ENCODE results near the gene GIT2. TPM values are rescaled to one million over a fixed set of nuclear protein-coding genes. Genes with fewer than 3 reads are reported as not detected.

Gene GIT2
- total and polyA plus RNA-seq, 2 of the 13 experiments (the other 11 are each of a cell fraction or from before 2014, with no cell fraction given), result 18.4 to 19.8 TPM

GRCh38 chr12:109998241-109998903, 2.2 kb upstream of the GIT2 start:
- H3K27ac ChIP-seq (ENCODE audit: extremely low read length, insufficient read depth, low read length), result peak overlapping the region; percentile 99
- H3K9ac ChIP-seq (ENCODE audit: insufficient read depth, low read depth, low read length), result peak overlapping the region; percentile 99
- WGBS (ENCODE audit: low lambda C conversion rate), result 80% methylated on average over 9 of the region's 9 CpGs
- TF ChIP-seq ZBTB2 (CRISPR knock-in tag; IDR thresholded peaks at IDR 0.05; ENCODE audit: low read depth) (no peak), USF2 (IDR thresholded peaks at IDR 0.05; ENCODE audit: low read depth, low read length) (no peak), USF2 (CRISPR knock-in tag; IDR thresholded peaks at IDR 0.05; ENCODE audit: borderline replicate concordance) (peak; percentile 57; the same call in 1 of the 2 replicates)
- in situ Hi-C loops (cut with HindIII; ENCODE audit: extremely low pct_ligation_motif_present, low pct_unique_long_range_greater_than_20kb), result no loop called here
- peaks cover 6% of the 10 kb centered on the region; the same call in 1 of the 2 replicates for H4K20me1 ChIP-seq (ENCODE audit: insufficient read depth, low read length)
- intact Hi-C loops (cut with micrococcal nuclease; ENCODE audit: unreplicated experiment), result loop anchor here (5.0 kb wide), 1 partner anchor 51 kb away; no protein-coding TSS in a partner anchor
- no peak for DNase-seq (ENCODE audit: low spot score)
- H3K9me3 ChIP-seq (ENCODE audit: low read length), result no peaks in the 10 kb centered on the region
- BruUV-seq (replicated peaks), result no TSS peak
- H2AFZ ChIP-seq (ENCODE audit: low read length), result peak overlapping the region; percentile 95
- no peak for ATAC-seq
- H3K4me3 ChIP-seq (replicated peaks in 1 of 3; ENCODE audit: insufficient read depth in 1 of 3, low read depth in 2 of 3, low read length in 3 of 3), result peak overlapping the region; percentile 88 to 92 (median 92); a peak in 5 of 6 replicates
- H3K4me1 ChIP-seq (ENCODE audit: insufficient read depth, low read length), result peaks cover 58% of the 10 kb centered on the region
- no peaks in the 10 kb centered on the region; a peak in 1 of 5 replicates for H3K36me3 ChIP-seq (replicated peaks in 1 of 2; ENCODE audit: control insufficient read depth in 1 of 2, insufficient read depth in 2 of 2, low read length in 2 of 2)
- CTCF ChIA-PET (ENCODE audit: low intra/inter-chr PET ratio, low total read pairs), result no interaction called here
- peaks cover 41% of the 10 kb centered on the region for H3K79me2 ChIP-seq (ENCODE audit: insufficient read depth, low read length)
- H3K27me3 ChIP-seq (ENCODE audit: control insufficient read depth in 1 of 2, insufficient read depth in 2 of 2, low read length in 2 of 2), result no peaks in the 10 kb centered on the region; a peak in 1 of 5 replicates
- POLR2A ChIA-PET, result interaction anchor here (1.2 to 2.6 kb wide), 9 partner anchors 12 to 81 kb away, joined by 3 to 12 read pairs (median 6); no protein-coding TSS in a partner anchor
- H3K4me2 ChIP-seq (ENCODE audit: low read depth, low read length), result peak overlapping the region; percentile 92
- no peak for FAIRE-seq

Measured in HepG2 (cell line).